Stomach (tissue), 4 donors: ENCODE data around the gene ZNF202.

Experiments
- EP300 ChIP-seq: sonication (generic); formaldehyde crosslinking; IDR thresholded peaks from one replicate; pipeline ENCODE4 v1.6.1; 2017; ENCODE audit warnings: antibody characterized with exemption
- POLR2A ChIP-seq, 4 donors: fragments of 450-650 bp; IDR thresholded peaks; one replicate each; pipeline ENCODE4 v1.6.1; 2016; ENCODE audit warnings: antibody characterized with exemption in 4 of 4, control low read depth in 2 of 4, mild to moderate bottlenecking in 1 of 4, moderate library complexity in 1 of 4
- POLR2AphosphoS5 ChIP-seq, 3 donors: sonication (generic); formaldehyde crosslinking; IDR thresholded peaks; one replicate each; pipeline ENCODE4 v1.6.1; 2016; ENCODE audit warnings: antibody characterized with exemption in 3 of 3
- TF ChIP-seq, protein P1 (sequence below), 7 experiments: fragments of 450-650 bp in 4 of 7; fragments of 200-600 bp in 3 of 7; sonication (generic) in 3 of 7; IDR thresholded peaks; one replicate each; pipeline ENCODE4 v1.5.1; 2016 to 2019; ENCODE audit warnings: antibody characterized with exemption in 7 of 7, control low read depth in 2 of 7, mild to moderate bottlenecking in 1 of 7

DNA sequence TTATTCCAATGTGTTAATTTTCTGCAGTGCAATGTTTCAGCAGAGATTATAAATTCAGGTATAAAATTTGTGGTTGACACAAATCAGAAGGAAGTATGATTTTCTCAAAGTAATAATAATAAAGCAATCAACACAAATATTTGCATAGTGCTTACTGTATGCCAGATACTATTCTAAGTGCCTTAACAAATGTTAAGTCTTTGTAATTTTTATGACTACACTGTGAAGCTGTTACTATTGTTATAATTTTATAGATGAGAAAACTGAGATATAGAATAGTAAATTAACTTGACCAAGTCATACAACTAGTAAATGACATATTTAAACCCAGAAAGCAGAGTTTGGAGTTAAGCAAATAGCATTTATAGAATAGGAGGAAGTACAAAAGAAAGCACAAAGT, 29.3 kb upstream of the ZNF202 start:
- TF ChIP-seq POLR2AphosphoS5 (IDR thresholded peaks at IDR 0.05): no peak
- TF ChIP-seq, protein P1, sequence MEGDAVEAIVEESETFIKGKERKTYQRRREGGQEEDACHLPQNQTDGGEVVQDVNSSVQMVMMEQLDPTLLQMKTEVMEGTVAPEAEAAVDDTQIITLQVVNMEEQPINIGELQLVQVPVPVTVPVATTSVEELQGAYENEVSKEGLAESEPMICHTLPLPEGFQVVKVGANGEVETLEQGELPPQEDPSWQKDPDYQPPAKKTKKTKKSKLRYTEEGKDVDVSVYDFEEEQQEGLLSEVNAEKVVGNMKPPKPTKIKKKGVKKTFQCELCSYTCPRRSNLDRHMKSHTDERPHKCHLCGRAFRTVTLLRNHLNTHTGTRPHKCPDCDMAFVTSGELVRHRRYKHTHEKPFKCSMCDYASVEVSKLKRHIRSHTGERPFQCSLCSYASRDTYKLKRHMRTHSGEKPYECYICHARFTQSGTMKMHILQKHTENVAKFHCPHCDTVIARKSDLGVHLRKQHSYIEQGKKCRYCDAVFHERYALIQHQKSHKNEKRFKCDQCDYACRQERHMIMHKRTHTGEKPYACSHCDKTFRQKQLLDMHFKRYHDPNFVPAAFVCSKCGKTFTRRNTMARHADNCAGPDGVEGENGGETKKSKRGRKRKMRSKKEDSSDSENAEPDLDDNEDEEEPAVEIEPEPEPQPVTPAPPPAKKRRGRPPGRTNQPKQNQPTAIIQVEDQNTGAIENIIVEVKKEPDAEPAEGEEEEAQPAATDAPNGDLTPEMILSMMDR (IDR thresholded peaks at IDR 0.05): no peak
- no peak for TF ChIP-seq POLR2A (IDR thresholded peaks at IDR 0.05)
- no peak for TF ChIP-seq EP300
